HEK293 (cell line): ENCODE data around the gene LAMA5.

ENCODE experiments used
- REST ChIP-seq: fragments of 450-650 bp; formaldehyde crosslinking; IDR thresholded peaks from 2 replicates; pipeline ENCODE4 v1.5.1; 2016; ENCODE audit warnings: missing biosample characterization, missing genetic modification characterization
- ZNF121 ChIP-seq: fragments of 450-650 bp; formaldehyde crosslinking; IDR thresholded peaks from 2 replicates; pipeline ENCODE4 v1.5.1; 2016; ENCODE audit warnings: missing biosample characterization, missing genetic modification characterization
- ZNF155 ChIP-seq: fragments of 450-650 bp; formaldehyde crosslinking; IDR thresholded peaks from 2 replicates; pipeline ENCODE4 v1.5.1; 2016; ENCODE audit warnings: missing biosample characterization, missing genetic modification characterization
- ZNF433 ChIP-seq: fragments of 450-650 bp; formaldehyde crosslinking; IDR thresholded peaks from 2 replicates; pipeline ENCODE4 v1.5.1; 2016; ENCODE audit warnings: missing biosample characterization, missing genetic modification characterization, low read depth

GRCh38 chr20:62287759-62288534, 79.2 kb downstream of the LAMA5 start:
- no peak for TF ChIP-seq REST
- no peak for TF ChIP-seq ZNF121 (tag by site-specific recombination)
- TF ChIP-seq ZNF155, result no peak
- TF ChIP-seq ZNF433 (tag by site-specific recombination), result no peak
